HUES64 (cell line): Measurements from ENCODE around the gene RALBP1. TPM values are rescaled to one million over a fixed set of nuclear protein-coding genes. Genes with fewer than 3 reads are reported as not detected.
"Not testable (repeated sequence)": the region's sequence is repeated elsewhere in the genome, so short reads cannot be mapped to it uniquely, and the experiment has no call there.

ENCODE experiments used
- H3K27ac ChIP-seq: 2 replicates; pipeline ENCODE4 v1.7.0; 2013; ENCODE audit warnings: low read depth, low read length, inconsistent platforms
- H3K27me3 ChIP-seq: 2 replicates; pipeline ENCODE4 v1.6.1; 2013; ENCODE audit warnings: mild to moderate bottlenecking, low read length; ENCODE audit not compliant: insufficient read depth
- H3K36me3 ChIP-seq: 2 replicates; pipeline ENCODE4 v1.6.1; 2013; ENCODE audit warnings: mild to moderate bottlenecking, low read length; ENCODE audit not compliant: insufficient read depth
- H3K4me1 ChIP-seq: 2 replicates; pipeline ENCODE4 v1.6.1; 2013; ENCODE audit warnings: mild to moderate bottlenecking, low read length, moderate library complexity; ENCODE audit not compliant: insufficient read depth
- H3K4me3 ChIP-seq: 2 replicates; pipeline ENCODE4 v1.5.1; 2013; ENCODE audit warnings: mild to moderate bottlenecking, low read length, moderate library complexity
- H3K9ac ChIP-seq: 2 replicates; pipeline ENCODE4 v1.6.1; 2013; ENCODE audit warnings: mild to moderate bottlenecking, low read depth, low read length
- H3K9me3 ChIP-seq: 2 replicates; pipeline ENCODE4 v1.6.1; 2013; ENCODE audit warnings: low read depth, low read length; ENCODE audit not compliant: insufficient read depth
- WGBS: fragments of 150-250, 120-280 bp; methylation state at CpG from one replicate; pipeline ENCODE4 v1.1.7; 2013; ENCODE audit warnings: missing lambda C conversion rate; 5-methylcytosine and 5-hydroxymethylcytosine counted together
- polyA plus RNA-seq, 2 experiments: library from polyadenylated mRNA; stranded (reverse); fragments of 50-300 nt; gene quantifications; one replicate each; pipeline ENCODE4 v1.2.3, GENCODE V29; 2013

Gene RALBP1
- 41.0 TPM for polyA plus RNA-seq (2013, experiment 1 of 2)
- 46.3 TPM for polyA plus RNA-seq (2013, experiment 2 of 2)

DNA sequence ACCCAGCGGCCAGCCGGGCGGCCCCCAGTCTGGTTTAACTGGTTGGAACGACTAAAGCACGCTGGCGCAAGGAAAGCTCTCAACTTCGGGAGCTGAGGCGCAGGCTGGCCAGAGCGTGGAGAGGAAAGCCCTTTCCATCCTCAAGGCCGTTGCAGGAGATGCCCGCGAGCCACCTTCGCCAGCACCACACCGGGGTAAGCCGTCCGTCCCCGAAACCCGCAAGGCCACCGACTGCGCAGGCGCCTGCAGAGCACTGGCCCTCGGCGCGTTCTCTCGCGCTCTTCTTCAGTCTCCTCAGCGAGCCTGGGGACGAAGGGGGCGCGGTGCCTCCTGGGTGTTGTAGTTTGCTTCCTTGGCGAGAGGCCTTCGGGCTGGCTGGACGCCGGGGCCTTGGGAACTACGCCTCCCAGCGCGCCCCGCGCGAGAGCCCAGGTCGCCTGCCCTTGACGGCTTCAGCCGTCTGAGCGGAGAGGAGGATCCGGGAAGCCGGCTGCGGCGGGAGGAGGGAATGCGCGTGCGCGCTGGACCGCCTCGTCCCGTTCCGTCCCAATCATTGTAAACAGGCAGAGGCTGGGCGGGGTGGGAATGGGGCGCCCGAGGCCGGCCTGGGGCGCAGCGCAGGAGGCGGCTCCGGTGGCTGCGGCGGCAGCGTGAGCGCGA, at the start of gene RALBP1:
Gene RALBP1 (plus strand): TSS at position 531 of the 660 bp plus-strand sequence. CDS start 37,533 bp downstream, outside the sequence.
- Histone ChIP-seq H3K36me3 (0 out of 2 replicates have a peak, but pooled peaks cover 6% of the 10 kb centered on the region), H3K27me3 (no peaks in the 10 kb centered on the region), H3K4me1 (peaks cover 6% of the 10 kb centered on the region), H3K9ac (peak within 1 kb of the TSS; percentile 84), H3K9me3 (no peaks in the 10 kb centered on the region), H3K4me3 (peak within 1 kb of the TSS; percentile 85), H3K27ac (peak within 1 kb of the TSS; percentile 81)
- under 1% methylated on average over 69 of the region's 69 CpGs for WGBS

DNA sequence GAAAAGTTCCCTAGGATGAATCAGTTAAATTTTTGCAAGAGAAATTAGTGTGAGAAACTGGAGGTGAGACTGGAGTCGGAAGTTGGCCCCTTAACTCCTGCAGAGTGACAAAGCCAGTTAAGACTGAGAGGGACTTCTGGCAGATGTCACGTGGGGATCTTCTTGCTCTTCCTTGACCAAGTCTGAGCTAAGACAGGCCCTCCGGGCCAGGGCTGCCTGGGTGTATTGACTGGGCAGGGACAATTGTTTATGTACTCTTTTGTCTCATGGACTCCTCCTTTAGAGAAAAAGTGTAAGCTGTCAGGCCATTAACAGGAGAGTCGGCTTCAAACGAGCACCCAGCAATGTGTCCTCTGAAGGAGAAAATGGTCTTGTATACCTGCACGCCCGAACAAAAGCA, 48.6 kb upstream of the RALBP1 start:
- no peaks in the 10 kb centered on the region for H3K4me1 ChIP-seq
- H3K27ac ChIP-seq, result no peak overlapping the region
- H3K9ac ChIP-seq, result no peak overlapping the region
- no peaks in the 10 kb centered on the region for H3K27me3 ChIP-seq
- 94% methylated on average over 7 of the region's 7 CpGs for WGBS
- peaks cover 13% of the 10 kb centered on the region; the same call in 1 of the 2 replicates for H3K9me3 ChIP-seq
- no peaks in the 10 kb centered on the region for H3K36me3 ChIP-seq
- no peak overlapping the region for H3K4me3 ChIP-seq

DNA sequence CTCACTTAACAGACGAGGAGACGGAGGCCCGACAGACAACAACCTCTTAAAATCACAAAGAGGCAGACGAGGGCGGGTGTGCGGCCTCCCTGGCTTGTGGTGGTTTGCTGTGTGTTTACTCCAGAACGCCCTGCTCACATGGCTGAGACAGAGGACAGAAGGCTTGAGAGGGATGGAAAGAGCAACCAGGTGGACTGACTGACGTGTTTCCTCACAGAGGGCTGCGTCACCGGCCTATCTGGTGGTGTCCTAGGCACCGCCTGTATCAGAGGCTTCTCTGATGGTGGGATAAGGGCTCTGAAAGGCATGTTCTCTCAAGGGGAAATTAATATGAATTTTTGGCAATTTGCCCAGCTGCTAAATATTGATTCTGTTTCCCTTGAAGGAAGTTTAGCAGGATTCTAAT, 47.0 kb upstream of the RALBP1 start:
- 96% methylated on average over 11 of the region's 11 CpGs for WGBS
- no peak overlapping the region for H3K27ac ChIP-seq
- no peak overlapping the region for H3K4me3 ChIP-seq
- H3K4me1 ChIP-seq, result peaks cover under 1% of the 10 kb centered on the region; the same call in 1 of the 2 replicates
- no peak overlapping the region for H3K9ac ChIP-seq
- H3K27me3 ChIP-seq, result no peaks in the 10 kb centered on the region
- H3K36me3 ChIP-seq, result no peaks in the 10 kb centered on the region
- peaks cover 13% of the 10 kb centered on the region; the same call in 1 of the 2 replicates for H3K9me3 ChIP-seq

DNA sequence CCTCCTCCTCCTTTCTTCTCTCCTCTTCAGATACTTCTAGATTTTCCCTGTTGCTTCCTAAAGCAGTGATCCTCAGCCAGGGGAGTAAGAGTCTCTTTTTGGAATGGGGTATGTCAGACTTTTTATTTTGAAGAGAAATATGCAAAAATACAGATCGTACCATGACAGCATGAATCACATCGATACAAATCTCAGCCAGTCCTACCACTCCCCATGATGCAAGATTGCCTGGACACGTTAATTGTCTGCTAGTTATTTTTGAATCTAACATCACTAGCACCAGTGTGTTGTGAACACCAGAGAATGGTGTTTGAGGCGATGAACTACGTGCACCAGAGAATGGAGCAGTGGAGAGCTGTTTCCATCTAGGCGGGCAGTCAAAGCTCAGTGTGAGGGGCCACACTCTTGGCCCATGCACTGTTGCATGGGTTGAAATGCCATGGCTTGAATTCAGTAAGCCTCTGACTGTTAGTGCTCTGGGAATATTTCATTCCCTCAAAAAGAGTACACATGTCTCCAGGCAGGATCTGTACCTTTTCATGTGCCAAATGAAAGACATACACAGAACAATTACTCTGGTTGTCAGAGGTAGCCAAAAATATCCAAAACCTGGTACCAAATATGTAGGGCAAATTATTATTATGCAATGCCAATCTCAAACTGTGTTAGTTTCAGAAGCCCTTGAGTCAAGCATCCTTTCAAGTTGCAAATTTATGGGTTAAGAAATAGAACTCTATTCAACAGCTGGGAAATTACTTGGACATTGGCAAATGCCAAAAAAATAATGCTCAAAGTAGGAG, 46.3 kb upstream of the RALBP1 start:
- Histone ChIP-seq H3K9ac (no peak overlapping the region), H3K27ac (no peak overlapping the region), H3K4me3 (no peak overlapping the region), H3K36me3 (no peaks in the 10 kb centered on the region), H3K27me3 (no peaks in the 10 kb centered on the region), H3K4me1 (peaks cover 7% of the 10 kb centered on the region), H3K9me3 (peaks cover 9% of the 10 kb centered on the region; the same call in 1 of the 2 replicates)
- WGBS, result 96% methylated on average over 6 of the region's 6 CpGs

DNA sequence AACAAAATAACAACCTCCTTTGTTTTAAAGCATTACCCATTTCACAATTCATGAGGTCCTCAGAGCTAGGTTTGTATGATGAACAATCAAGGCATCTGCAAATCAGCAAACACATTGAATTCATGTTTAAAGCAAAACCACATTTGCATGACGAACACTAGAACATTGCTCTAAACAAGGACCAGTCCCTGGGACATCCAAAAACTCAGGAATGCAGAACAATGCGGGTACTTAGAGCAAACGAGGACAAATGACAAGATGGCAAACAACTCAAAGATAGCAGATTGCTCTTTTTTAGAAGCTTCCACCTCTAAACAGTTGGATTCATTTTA, 45.7 kb upstream of the RALBP1 start:
- WGBS, result 87% methylated on average over 3 of the region's 3 CpGs

DNA sequence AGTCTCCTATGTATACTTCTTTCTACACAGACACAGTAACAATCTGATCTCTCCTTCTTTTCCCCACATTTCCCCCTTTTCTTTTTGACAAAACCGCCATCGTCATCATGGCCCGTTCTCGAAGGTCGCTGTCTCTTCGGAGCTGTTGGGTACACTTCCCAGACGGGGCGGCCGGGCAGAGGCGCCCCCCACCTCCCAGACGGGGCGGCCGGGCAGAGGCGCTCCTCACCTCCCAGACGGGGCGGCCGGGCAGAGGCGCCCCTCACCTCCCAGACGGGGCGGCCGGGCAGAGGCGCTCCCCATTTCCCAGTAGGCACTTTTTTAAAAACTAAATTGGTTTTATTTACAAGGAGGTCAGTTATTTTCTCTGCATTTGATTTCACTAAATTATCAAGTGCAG, 45.0 kb upstream of the RALBP1 start:
- 95% methylated on average over 21 of the region's 22 CpGs for WGBS

More for the DNA sequence above, 45.7 kb upstream of the RALBP1 start:
- H3K36me3 ChIP-seq, result no peaks in the 10 kb centered on the region
- no peak overlapping the region for H3K9ac ChIP-seq
- H3K4me3 ChIP-seq, result no peak overlapping the region
- H3K27me3 ChIP-seq, result no peaks in the 10 kb centered on the region
- H3K4me1 ChIP-seq, result peaks cover 11% of the 10 kb centered on the region
- no peak overlapping the region for H3K27ac ChIP-seq
- peaks cover 6% of the 10 kb centered on the region; the same call in 1 of the 2 replicates for H3K9me3 ChIP-seq

DNA sequence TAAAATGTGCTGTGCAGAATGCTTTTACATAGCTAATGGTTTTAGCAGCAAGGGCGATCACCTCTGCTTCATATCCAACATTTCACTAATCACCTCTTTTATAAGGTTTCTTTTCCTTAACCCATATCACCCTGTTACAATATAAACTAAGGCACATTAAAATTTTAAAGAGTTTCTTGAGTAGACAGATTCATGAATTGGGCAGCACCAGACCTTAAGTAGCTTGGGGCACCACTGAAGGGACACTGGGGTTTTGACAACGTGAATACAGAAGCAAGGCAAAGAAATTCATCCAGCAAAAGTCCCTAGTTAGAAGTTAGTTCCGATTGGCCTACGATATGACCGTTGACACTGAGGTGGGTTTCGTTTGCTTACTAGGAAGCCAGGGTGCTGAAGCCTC, 44.0 kb upstream of the RALBP1 start:
- 92% methylated on average over 6 of the region's 6 CpGs for WGBS
- no peak overlapping the region for H3K4me3 ChIP-seq
- no peaks in the 10 kb centered on the region for H3K27me3 ChIP-seq
- no peak overlapping the region for H3K9ac ChIP-seq
- H3K36me3 ChIP-seq, result no peaks in the 10 kb centered on the region
- H3K4me1 ChIP-seq, result peaks cover 13% of the 10 kb centered on the region
- H3K27ac ChIP-seq, result no peak overlapping the region
- H3K9me3 ChIP-seq, result peaks cover 6% of the 10 kb centered on the region; the same call in 1 of the 2 replicates

More for the DNA sequence above, 45.0 kb upstream of the RALBP1 start:
- H3K36me3 ChIP-seq, H3K27ac ChIP-seq, H3K9me3 ChIP-seq, H3K9ac ChIP-seq, H3K27me3 ChIP-seq, H3K4me3 ChIP-seq: not testable (repeated sequence)
- peaks cover 11% of the 10 kb centered on the region for H3K4me1 ChIP-seq

DNA sequence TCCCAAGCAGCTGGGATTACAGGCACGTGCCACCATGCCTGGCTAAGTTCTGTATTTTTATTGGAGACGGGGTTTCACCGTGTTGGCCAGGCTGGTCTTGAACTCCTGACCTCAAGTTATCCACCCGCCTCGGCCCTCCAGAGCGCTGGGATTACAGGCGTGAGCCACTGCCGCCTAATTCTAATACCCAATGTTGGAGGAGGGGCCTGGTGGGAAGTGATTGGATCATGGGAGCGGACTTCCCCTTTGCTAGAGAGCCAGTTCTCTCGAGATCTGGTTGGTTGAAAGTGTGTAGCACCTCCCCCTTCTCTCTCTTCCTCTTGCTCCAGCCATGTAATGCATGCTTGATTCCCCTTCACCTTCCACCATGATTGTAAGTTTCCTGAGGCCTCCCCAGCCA, 42.2 kb upstream of the RALBP1 start:
- H3K4me1 ChIP-seq, result peaks cover 19% of the 10 kb centered on the region
- not testable (repeated sequence) for H3K36me3 ChIP-seq, H3K9me3 ChIP-seq, H3K9ac ChIP-seq, H3K4me3 ChIP-seq, H3K27ac ChIP-seq, H3K27me3 ChIP-seq
- WGBS, result 87% methylated on average over 9 of the region's 10 CpGs

DNA sequence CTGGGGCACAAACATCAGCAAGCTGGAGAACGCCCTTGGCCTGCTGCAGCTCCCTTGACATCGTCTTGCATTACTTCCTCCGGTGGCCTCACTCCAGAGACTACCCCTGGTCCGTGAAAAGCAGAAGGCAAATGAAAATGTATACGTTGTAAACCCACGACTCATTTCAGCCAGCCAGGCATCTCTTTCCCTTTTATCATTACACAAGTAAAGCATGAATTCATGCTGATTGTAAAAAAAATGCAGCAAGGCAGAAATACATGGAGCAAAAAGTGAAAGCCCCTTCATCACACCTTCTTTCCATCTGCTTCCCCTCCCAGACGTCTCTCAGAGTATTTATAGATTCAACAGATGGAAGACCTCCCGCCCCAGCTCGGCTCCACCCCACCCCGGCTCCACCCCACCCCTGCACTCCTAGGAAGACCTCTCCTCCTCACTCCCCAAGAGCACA, 41.6 kb upstream of the RALBP1 start:
- H3K27me3 ChIP-seq, result no peaks in the 10 kb centered on the region
- peaks cover 19% of the 10 kb centered on the region for H3K4me1 ChIP-seq
- 61% methylated on average over 10 of the region's 10 CpGs for WGBS
- no peak overlapping the region for H3K27ac ChIP-seq
- no peak overlapping the region for H3K4me3 ChIP-seq
- H3K9me3 ChIP-seq, result peaks cover 6% of the 10 kb centered on the region; the same call in 1 of the 2 replicates
- no peaks in the 10 kb centered on the region for H3K36me3 ChIP-seq
- H3K9ac ChIP-seq, result peak overlapping the region; percentile 59; the same call in 1 of the 2 replicates

DNA sequence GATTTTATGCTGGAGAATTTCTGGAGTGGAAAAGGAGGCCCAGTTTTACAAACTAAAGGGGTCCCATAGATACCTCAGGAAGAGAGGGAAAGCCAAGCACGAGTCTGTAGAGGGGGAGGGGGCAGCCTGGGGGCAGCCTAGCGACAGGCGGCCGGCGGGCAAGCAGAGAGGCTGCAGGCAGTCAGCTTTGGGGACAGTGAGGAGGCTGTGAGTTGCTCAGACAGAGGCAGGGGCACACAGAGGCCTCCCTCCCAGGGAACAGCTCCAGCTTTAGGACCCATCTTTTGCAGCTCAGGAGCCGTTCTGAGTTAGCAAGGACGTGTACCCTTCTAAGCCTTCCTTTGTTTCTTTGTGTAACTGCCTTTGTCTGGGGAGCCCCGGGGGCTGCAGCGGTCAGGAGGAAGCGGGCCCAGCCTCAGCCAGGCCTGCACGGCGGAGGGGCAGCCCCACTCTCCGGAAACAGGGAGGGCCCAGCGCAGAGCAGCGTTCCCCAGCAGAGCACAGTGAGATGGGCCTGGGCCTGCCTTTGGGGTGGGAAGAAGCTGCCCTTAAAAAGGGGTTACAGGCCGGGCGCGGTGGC, 41.1 kb upstream of the RALBP1 start:
- H3K4me3 ChIP-seq, result no peak overlapping the region
- no peaks in the 10 kb centered on the region for H3K27me3 ChIP-seq
- peak overlapping the region; percentile 66 for H3K27ac ChIP-seq
- no peaks in the 10 kb centered on the region for H3K36me3 ChIP-seq
- H3K9me3 ChIP-seq, result peaks cover 6% of the 10 kb centered on the region; the same call in 1 of the 2 replicates
- H3K4me1 ChIP-seq, result peaks cover 19% of the 10 kb centered on the region
- peak overlapping the region; percentile 59 for H3K9ac ChIP-seq
- 55% methylated on average over 18 of the region's 18 CpGs for WGBS

DNA sequence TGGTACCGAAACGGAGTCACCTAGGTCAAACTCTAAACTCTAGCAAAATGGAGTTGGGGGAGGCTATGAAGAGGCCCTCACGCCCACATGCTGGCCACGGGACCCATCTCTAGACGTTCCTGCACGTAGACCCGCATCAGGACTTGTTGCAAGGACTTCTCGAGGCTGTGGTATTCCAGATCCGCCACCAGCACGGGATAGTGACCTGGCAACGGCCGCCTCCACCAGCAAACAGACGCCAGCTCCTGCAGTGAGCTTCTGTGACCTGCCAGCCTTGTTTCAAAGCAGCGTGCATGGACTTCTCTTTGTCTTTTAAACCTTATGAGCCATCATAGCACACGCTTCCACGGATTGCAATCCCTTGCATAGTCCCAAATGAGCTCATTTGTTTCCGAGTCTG, 40.3 kb upstream of the RALBP1 start:
- H3K4me1 ChIP-seq, result peaks cover 19% of the 10 kb centered on the region
- WGBS, result 92% methylated on average over 17 of the region's 17 CpGs
- peaks cover 6% of the 10 kb centered on the region; the same call in 1 of the 2 replicates for H3K9me3 ChIP-seq
- H3K9ac ChIP-seq, result no peak overlapping the region
- no peaks in the 10 kb centered on the region for H3K36me3 ChIP-seq
- H3K27ac ChIP-seq, result no peak overlapping the region
- no peak overlapping the region for H3K4me3 ChIP-seq
- H3K27me3 ChIP-seq, result no peaks in the 10 kb centered on the region
